ENCODE measurements around the gene NAP1L1. TPM values are rescaled to one million over a fixed set of nuclear protein-coding genes. Genes with fewer than 3 reads are reported as not detected.
A peak's percentile ranks its signal among the peaks of the same experiment; 100 is the strongest.

Gene NAP1L1
- total RNA-seq, 1 donor from 2014 or later: 253 TPM

- peak; percentile 4 for DNase-seq
Measured at GRCh38 chr12:76083246-76083903, 1.1 kb downstream of the NAP1L1 start.

GRCh38 chr12:76081909-76082308 lies 2.6 kb downstream of the NAP1L1 start:
- DNase-seq: no peak

- DNase-seq: peak; percentile 30
Measured at GRCh38 chr12:76080729-76081415, 3.6 kb downstream of the NAP1L1 start.

- no peak for DNase-seq
Measured at GRCh38 chr12:76080017-76080728, 4.3 kb downstream of the NAP1L1 start.

GRCh38 chr12:76078748-76079147 lies 5.7 kb downstream of the NAP1L1 start:
- DNase-seq: no peak

GRCh38 chr12:76075448-76075847 lies 9.0 kb downstream of the NAP1L1 start:
- DNase-seq: no peak

- no peak for DNase-seq
Measured at GRCh38 chr12:76074701-76075336, 9.7 kb downstream of the NAP1L1 start.

GRCh38 chr12:76073561-76073960 lies 10.9 kb downstream of the NAP1L1 start:
- DNase-seq: no peak

- no peak for DNase-seq
Measured at GRCh38 chr12:76072568-76072967, 11.9 kb downstream of the NAP1L1 start.

GRCh38 chr12:76069339-76069738 lies 15.1 kb downstream of the NAP1L1 start:
- no peak for DNase-seq

GRCh38 chr12:76065917-76066316 lies 18.6 kb downstream of the NAP1L1 start:
- DNase-seq: no peak

- no peak for DNase-seq
Measured at GRCh38 chr12:76064904-76065303, 19.6 kb downstream of the NAP1L1 start.

GRCh38 chr12:76060111-76060510 lies 24.4 kb downstream of the NAP1L1 start:
- DNase-seq: no peak

- DNase-seq: no peak
Measured at GRCh38 chr12:76057326-76057725, 27.2 kb downstream of the NAP1L1 start.

- DNase-seq: no peak
Measured at GRCh38 chr12:76055393-76055792, 29.1 kb downstream of the NAP1L1 start.

- no peak for DNase-seq
Measured at GRCh38 chr12:76049575-76050251, 34.8 kb downstream of the NAP1L1 start.

- DNase-seq: no peak
Measured at GRCh38 chr12:76047742-76048141, 36.7 kb downstream of the NAP1L1 start.

GRCh38 chr12:76047060-76047459 lies 37.4 kb downstream of the NAP1L1 start:
- DNase-seq: no peak

- no peak for DNase-seq
Measured at GRCh38 chr12:76043377-76043776, 41.1 kb downstream of the NAP1L1 start.

GRCh38 chr12:76042147-76042546 lies 42.3 kb downstream of the NAP1L1 start:
- no peak for DNase-seq

GRCh38 chr12:76041406-76041805 lies 43.1 kb downstream of the NAP1L1 start:
- DNase-seq: no peak

- DNase-seq: no peak
Measured at GRCh38 chr12:76040461-76040860, 44.0 kb downstream of the NAP1L1 start.

GRCh38 chr12:76038176-76038575 lies 46.3 kb downstream of the NAP1L1 start:
- DNase-seq: peak; percentile 15

Measured in dermis blood vessel endothelial cell (primary cell).